Body of pancreas (tissue), 4 donors: ENCODE data around the gene ACIN1. TPM values are rescaled to one million over a fixed set of nuclear protein-coding genes. Genes with fewer than 3 reads are reported as not detected.

Source experiments
- ATAC-seq: fragments of 150-250 bp; one replicate; pipeline ENCODE4 v1.9.1; 2016
- DNase-seq, 4 donors: peaks; one replicate each; pipeline ENCODE4 v3.0.0-alpha.2; 2019
- H3K27ac ChIP-seq, 4 donors: fragments of 200-600 bp; sonication (generic); 1 replicate in 3 of 4; 2 replicates in 1 of 4; pipeline versions ENCODE4 v1.5.1 to v1.6.1; 2016 to 2019; ENCODE audit warnings: mild to moderate bottlenecking in 1 of 4, mixed read lengths in 1 of 4, moderate library complexity in 1 of 4
- H3K27me3 ChIP-seq, 2 donors: fragments of 200-600 bp; sonication (generic); one replicate each; pipeline ENCODE4 v1.6.0; 2016; ENCODE audit warnings: mild to moderate bottlenecking in 1 of 2
- H3K36me3 ChIP-seq, 2 donors: fragments of 200-600 bp; sonication (generic); replicated peaks in 1 of 2; 2 replicates each; pipeline ENCODE4 v1.5.1; 2016; ENCODE audit warnings: low read depth in 2 of 2; ENCODE audit not compliant: insufficient read depth in 1 of 2
- H3K4me1 ChIP-seq: fragments of 200-600 bp; sonication (generic); one replicate; pipeline ENCODE4 v1.6.0; 2016
- H3K4me3 ChIP-seq, 2 donors: fragments of 200-600 bp; sonication (generic); 1 replicate in 1 of 2; 2 replicates in 1 of 2; pipeline ENCODE4 v1.5.1; 2016 to 2019
- H3K9me3 ChIP-seq, 3 donors: fragments of 200-600 bp; sonication (generic); 1 replicate in 2 of 3; 2 replicates in 1 of 3; pipeline ENCODE4 v1.5.1; 2016
- CTCF ChIP-seq, 7 experiments: fragments of 450-650 bp in 4 of 7; fragments of 200-600 bp in 3 of 7; sonication (generic) in 3 of 7; IDR thresholded peaks; one replicate each; pipeline ENCODE4 v1.5.1; 2016 to 2019; ENCODE audit warnings: antibody characterized with exemption in 7 of 7
- POLR2A ChIP-seq, 3 donors: fragments of 450-650 bp; IDR thresholded peaks; one replicate each; pipeline ENCODE4 v1.6.1; 2016; ENCODE audit warnings: antibody characterized with exemption in 3 of 3, mild to moderate bottlenecking in 2 of 3
- WGBS, 2 donors: methylation state at CpG; one replicate each; pipeline ENCODE4 v1.1.5; 2017; 5-methylcytosine and 5-hydroxymethylcytosine counted together
- intact Hi-C: fragments of 100-400 bp; cut with DNase I; formaldehyde crosslinking; loops from one replicate; pipeline ENCODE4 v1.15.1; 2023
- total RNA-seq, 2 donors: library from RNA; depleted of rRNA; stranded (reverse); fragments of >200 nt; gene quantifications; one replicate each; pipeline ENCODE4 v1.1.0, GENCODE V29; 2016

ACIN1 gene
- total RNA-seq, 2 donors from 2014 or later, result 91.6 to 110 TPM

GRCh38 chr14:23106747-23107045 lies 11.8 kb upstream of the ACIN1 start:
- DNase-seq (no peak), ATAC-seq (no peak)
- no peaks in the 10 kb centered on the region for H3K9me3 ChIP-seq
- H3K4me1 ChIP-seq, result no peaks in the 10 kb centered on the region
- intact Hi-C loops, result no loop called here
- H3K4me3 ChIP-seq, result no peak overlapping the region
- no peak overlapping the region for H3K27ac ChIP-seq
- no peaks in the 10 kb centered on the region for H3K27me3 ChIP-seq
- TF ChIP-seq POLR2A (IDR thresholded peaks at IDR 0.05), result no peak
- TF ChIP-seq CTCF (IDR thresholded peaks at IDR 0.05), result no peak
- H3K36me3 ChIP-seq, result no peaks in the 10 kb centered on the region

GRCh38 chr14:23105348-23105824 lies 10.4 kb upstream of the ACIN1 start:
- intact Hi-C loops, result no loop called here
- Histone ChIP-seq H3K4me3 (no peak overlapping the region), H3K36me3 (no peaks in the 10 kb centered on the region), H3K9me3 (no peaks in the 10 kb centered on the region), H3K27me3 (no peaks in the 10 kb centered on the region), H3K4me1 (no peaks in the 10 kb centered on the region), H3K27ac (no peak overlapping the region)
- no peak for TF ChIP-seq POLR2A (IDR thresholded peaks at IDR 0.05)
- no peak for TF ChIP-seq CTCF (IDR thresholded peaks at IDR 0.05)
- 69 to 77% methylated on average over 4 of the region's 4 CpGs for WGBS, 2 donors
- DNase-seq (no peak), ATAC-seq (no peak)

GRCh38 chr14:23104591-23105347 lies 9.8 kb upstream of the ACIN1 start, which contains the start of gene CIROP:
CIROP (minus strand) TSS chr14:23104989; CDS start chr14:23104920, 69 bp downstream.
- Histone ChIP-seq H3K27me3 (no peaks in the 10 kb centered on the region), H3K4me3 (no peak within 1 kb of the TSS), H3K9me3 (no peaks in the 10 kb centered on the region), H3K27ac (no peak within 1 kb of the TSS), H3K36me3 (no peaks in the 10 kb centered on the region), H3K4me1 (peaks cover 2% of the 10 kb centered on the region)
- WGBS, 2 donors, result 70 to 72% methylated on average over 11 of the region's 11 CpGs
- intact Hi-C loops, result no loop called here
- DNase-seq (no peak), ATAC-seq (no peak)
- no peak for TF ChIP-seq POLR2A (IDR thresholded peaks at IDR 0.05)
- TF ChIP-seq CTCF (IDR thresholded peaks at IDR 0.05), result no peak

GRCh38 chr14:23104070-23104590 lies 9.2 kb upstream of the ACIN1 start:
- Histone ChIP-seq H3K27me3 (no peaks in the 10 kb centered on the region), H3K4me1 (peaks cover 8% of the 10 kb centered on the region), H3K27ac (no peak overlapping the region), H3K9me3 (no peaks in the 10 kb centered on the region), H3K36me3 (no peaks in the 10 kb centered on the region), H3K4me3 (no peak overlapping the region)
- ATAC-seq (no peak), DNase-seq (no peak)
- intact Hi-C loops, result no loop called here
- WGBS, 2 donors, result 65 to 69% methylated on average over 6 of the region's 6 CpGs
- no peak for TF ChIP-seq CTCF (IDR thresholded peaks at IDR 0.05)
- TF ChIP-seq POLR2A (IDR thresholded peaks at IDR 0.05), result no peak

GRCh38 chr14:23103581-23103980 lies 8.6 kb upstream of the ACIN1 start:
- Histone ChIP-seq H3K9me3 (no peaks in the 10 kb centered on the region), H3K4me3 (no peak overlapping the region), H3K27ac (no peak overlapping the region), H3K27me3 (no peaks in the 10 kb centered on the region), H3K36me3 (no peaks in the 10 kb centered on the region), H3K4me1 (peaks cover 14% of the 10 kb centered on the region)
- no peak for ATAC-seq
- WGBS, 2 donors, result 71 to 81% methylated on average over 4 of the region's 4 CpGs
- TF ChIP-seq POLR2A (IDR thresholded peaks at IDR 0.05), result no peak
- no peak for TF ChIP-seq CTCF (IDR thresholded peaks at IDR 0.05)
- DNase-seq, result no peak
- intact Hi-C loops, result no loop called here
